A673 (cell line): ENCODE results near the gene RAB3IL1. TPM values are rescaled to one million over a fixed set of nuclear protein-coding genes. Genes with fewer than 3 reads are reported as not detected.

ENCODE experiments used
- BruUV-seq: library from RNA; stranded (reverse); fragments of 400-500 nt; replicated peaks from 2 replicates; lab custom pipeline; 2021; lab: Mats Ljungman, UMichigan
- CTCF ChIA-PET: fragments of 300-600 bp; sonication (Branson Sonifier 250); formaldehyde crosslinking; loops from one replicate; lab custom pipeline; 2022; ENCODE audit warnings: antibody characterized with exemption; lab: Charles Lee
- POLR2A ChIA-PET: fragments of 300-600 bp; sonication (Branson Sonifier 250); formaldehyde crosslinking; loops from one replicate; lab custom pipeline; 2022; ENCODE audit warnings: antibody characterized with exemption; ENCODE audit not compliant: low non-redundant PET; lab: Charles Lee
- DNase-seq: peaks from one replicate; pipeline ENCODE4 v3.0.0-alpha.2; 2015; ENCODE audit warnings: low spot score
- H3K27ac ChIP-seq: fragments of 200-600 bp; sonication (generic); 2 replicates; pipeline ENCODE4 v1.5.1; 2016; ENCODE audit warnings: mixed run types, low read depth, mild to moderate bottlenecking, mixed read lengths, antibody characterized with exemption, low read length; ENCODE audit not compliant: poor library complexity, severe bottlenecking
- H3K27me3 ChIP-seq: fragments of 200-600 bp; sonication (generic); replicated peaks from 2 replicates; pipeline ENCODE4 v1.6.1; 2017; ENCODE audit warnings: mixed run types, low read depth, mild to moderate bottlenecking, mixed read lengths, antibody characterized with exemption, low read length; ENCODE audit not compliant: insufficient read depth, poor library complexity
- H3K36me3 ChIP-seq: fragments of 200-600 bp; sonication (generic); 2 replicates; pipeline ENCODE4 v1.6.1; 2016; ENCODE audit warnings: mixed run types, mild to moderate bottlenecking, mixed read lengths, antibody characterized with exemption, low read length; ENCODE audit not compliant: insufficient read depth, poor library complexity, severe bottlenecking
- H3K4me1 ChIP-seq: fragments of 200-600 bp; sonication (generic); 2 replicates; pipeline ENCODE4 v1.6.1; 2017; ENCODE audit warnings: mixed run types, mild to moderate bottlenecking, mixed read lengths, antibody characterized with exemption, low read length; ENCODE audit not compliant: insufficient read depth, poor library complexity, severe bottlenecking
- H3K4me3 ChIP-seq: fragments of 200-600 bp; sonication (generic); 2 replicates; pipeline ENCODE4 v1.5.1; 2016; ENCODE audit warnings: low read depth, mixed run types, mild to moderate bottlenecking, mixed read lengths, low read length; ENCODE audit not compliant: poor library complexity, severe bottlenecking
- H3K9me3 ChIP-seq: fragments of 200-600 bp; sonication (generic); 2 replicates; pipeline ENCODE4 v1.6.1; 2016; ENCODE audit warnings: mixed run types, low read depth, mild to moderate bottlenecking, mixed read lengths, antibody characterized with exemption, low read length; ENCODE audit not compliant: poor library complexity, severe bottlenecking
- CTCF ChIP-seq: fragments of 300-800, 200-600 bp; sonication (generic); conservative IDR thresholded peaks from 2 replicates; pipeline ENCODE4 v1.5.1; 2017; ENCODE audit warnings: low read depth, mild to moderate bottlenecking, antibody characterized with exemption, low read length, moderate library complexity, mixed read lengths
- EZH2 ChIP-seq: fragments of 200-600 bp; sonication (generic); IDR thresholded peaks from 2 replicates; pipeline ENCODE4 v1.6.1; 2017; ENCODE audit warnings: borderline replicate concordance, low read depth, mild to moderate bottlenecking, mixed read lengths, antibody characterized with exemption, low read length; ENCODE audit not compliant: poor library complexity, severe bottlenecking
- intact Hi-C: fragments of 100-400 bp; cut with micrococcal nuclease; formaldehyde crosslinking; loops from one replicate; pipeline ENCODE4 v1.10.0; 2022; ENCODE audit not compliant: unreplicated experiment
- total RNA-seq: library from RNA; stranded (reverse); gene quantifications from 2 replicates; pipeline ENCODE4 v1.2.3, GENCODE V29; 2021

RAB3IL1 gene
- total RNA-seq, 1 experiment from 2014 or later = 21.9 TPM

GRCh38 chr11:61904539-61905048 is 12.8 kb downstream of the RAB3IL1 start:
- no peaks in the 10 kb centered on the region for H3K4me1 ChIP-seq
- no peak for DNase-seq
- intact Hi-C loops = no loop called here
- no peaks in the 10 kb centered on the region for H3K27me3 ChIP-seq
- CTCF ChIA-PET = no interaction called here
- POLR2A ChIA-PET = no interaction called here
- H3K4me3 ChIP-seq = no peak overlapping the region
- no TSS peak for BruUV-seq
- no peaks in the 10 kb centered on the region for H3K9me3 ChIP-seq
- H3K36me3 ChIP-seq = peaks cover 5% of the 10 kb centered on the region
- TF ChIP-seq CTCF = no peak
- no peak for TF ChIP-seq EZH2
- H3K27ac ChIP-seq = no peak overlapping the region

DNA sequence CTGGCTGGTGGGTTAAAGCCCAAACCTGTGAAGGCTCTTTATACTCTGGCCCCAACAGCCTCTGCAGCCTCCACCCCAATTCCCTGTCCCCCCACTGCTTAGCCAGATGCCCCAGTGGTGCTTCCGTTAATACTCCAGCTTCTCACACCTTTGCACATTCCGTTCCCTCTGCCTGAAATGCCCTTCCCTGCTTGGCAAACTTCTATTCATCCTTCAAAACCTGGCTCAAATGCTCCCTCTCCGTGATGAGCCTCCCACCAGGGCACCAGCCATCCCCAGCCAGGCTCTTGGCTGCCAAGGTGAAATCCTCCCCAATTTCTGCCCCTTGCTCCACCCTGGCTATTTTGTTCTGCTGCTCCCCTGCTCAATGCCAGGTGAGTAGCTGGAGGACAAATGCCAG is 13.5 kb downstream of the RAB3IL1 start:
- POLR2A ChIA-PET = no interaction called here
- Histone ChIP-seq H3K4me3 (no peak overlapping the region), H3K36me3 (peaks cover 5% of the 10 kb centered on the region)

GRCh38 chr11:61902313-61902712 is 15.1 kb downstream of the RAB3IL1 start:
- CTCF ChIA-PET = interaction anchor here (1.0 kb wide), 1 partner anchor 45 kb away, joined by 3 read pairs; no protein-coding TSS in a partner anchor
- DNase-seq = no peak
- no TSS peak for BruUV-seq
- Histone ChIP-seq H3K9me3 (no peaks in the 10 kb centered on the region), H3K4me1 (peaks cover 5% of the 10 kb centered on the region), H3K27ac (no peak overlapping the region), H3K36me3 (peaks cover 5% of the 10 kb centered on the region), H3K27me3 (no peaks in the 10 kb centered on the region), H3K4me3 (no peak overlapping the region)
- intact Hi-C loops = no loop called here
- POLR2A ChIA-PET = no interaction called here
- TF ChIP-seq EZH2 = no peak
- TF ChIP-seq CTCF = no peak

More for the DNA sequence above, 13.5 kb downstream of the RAB3IL1 start:
- Histone ChIP-seq H3K27ac (no peak overlapping the region), H3K27me3 (no peaks in the 10 kb centered on the region), H3K9me3 (no peaks in the 10 kb centered on the region), H3K4me1 (no peaks in the 10 kb centered on the region)
- CTCF ChIA-PET = no interaction called here
- no TSS peak for BruUV-seq
- TF ChIP-seq CTCF = no peak
- no peak for TF ChIP-seq EZH2
- no peak for DNase-seq
- intact Hi-C loops = no loop called here
